Mesenchymal stem cell (in vitro differentiated cells and primary cell): ENCODE results near the gene KDM4B.
A peak's percentile ranks its signal among the peaks of the same experiment; 100 is the strongest.

Source experiments
- DNase-seq: peaks from one replicate; pipeline ENCODE4 v3.0.0-alpha.2; 2013
- H2AFZ ChIP-seq: one replicate; pipeline ENCODE4 v1.6.1; 2013; ENCODE audit warnings: low read depth, mild to moderate bottlenecking, control low read depth, inconsistent platforms, low read length, moderate library complexity
- H2AK5ac ChIP-seq: 2 replicates; pipeline ENCODE4 v1.6.1; 2013; ENCODE audit warnings: low read length, moderate library complexity, mild to moderate bottlenecking, inconsistent platforms; ENCODE audit not compliant: severe bottlenecking
- H2BK120ac ChIP-seq: one replicate; pipeline ENCODE4 v1.6.1; 2013; ENCODE audit warnings: low read depth, mild to moderate bottlenecking, inconsistent platforms, low read length, moderate library complexity
- H2BK12ac ChIP-seq, 2 experiments: one replicate each; pipeline ENCODE4 v1.6.1; 2013; ENCODE audit warnings: inconsistent platforms in 2 of 2, low read length in 2 of 2, mild to moderate bottlenecking in 2 of 2, moderate library complexity in 2 of 2, control low read depth in 1 of 2
- H2BK15ac ChIP-seq: one replicate; pipeline ENCODE4 v1.6.1; 2013; ENCODE audit warnings: mild to moderate bottlenecking, low read depth, inconsistent platforms; ENCODE audit not compliant: poor library complexity, severe bottlenecking
- H2BK5ac ChIP-seq: 2 replicates; pipeline ENCODE4 v1.6.1; 2013; ENCODE audit warnings: low read depth, mild to moderate bottlenecking, low read length, control low read depth, inconsistent platforms; ENCODE audit not compliant: poor library complexity, severe bottlenecking
- H3K14ac ChIP-seq, 2 experiments: one replicate each; pipeline ENCODE4 v1.6.1; 2013; ENCODE audit warnings: inconsistent platforms in 2 of 2, low read length in 2 of 2, control low read depth in 1 of 2, mild to moderate bottlenecking in 1 of 2, moderate library complexity in 1 of 2
- H3K18ac ChIP-seq, 2 experiments: one replicate each; pipeline ENCODE4 v1.6.1; 2013; ENCODE audit warnings: inconsistent platforms in 2 of 2, low read length in 2 of 2, control low read depth in 1 of 2, low read depth in 1 of 2, mild to moderate bottlenecking in 1 of 2
- H3K23ac ChIP-seq, 2 experiments: one replicate each; pipeline ENCODE4 v1.6.1; 2013; ENCODE audit warnings: inconsistent platforms in 2 of 2, low read length in 2 of 2, mild to moderate bottlenecking in 2 of 2, moderate library complexity in 2 of 2, control low read depth in 1 of 2
- H3K27ac ChIP-seq: 2 replicates; pipeline ENCODE4 v1.5.1; 2013; ENCODE audit warnings: mild to moderate bottlenecking, moderate library complexity, low read length, control low read depth, inconsistent platforms; ENCODE audit not compliant: poor library complexity, severe bottlenecking
- H3K27me3 ChIP-seq, 2 experiments: 2 replicates each; pipeline versions ENCODE4 v1.6.1 to v1.7.0; 2013; ENCODE audit warnings: low read length in 2 of 2, mild to moderate bottlenecking in 2 of 2, moderate library complexity in 2 of 2, control low read depth in 1 of 2, inconsistent platforms in 1 of 2; ENCODE audit not compliant: control insufficient read depth in 1 of 2, insufficient read depth in 1 of 2
- H3K36me3 ChIP-seq, 2 experiments: 2 replicates each; pipeline versions ENCODE4 v1.6.1 to v1.7.0; 2013; ENCODE audit warnings: low read length in 2 of 2, control low read depth in 1 of 2, inconsistent platforms in 1 of 2, low read depth in 1 of 2, mild to moderate bottlenecking in 1 of 2; ENCODE audit not compliant: insufficient read depth in 2 of 2, control insufficient read depth in 1 of 2
- H3K4ac ChIP-seq, 2 experiments: one replicate each; pipeline ENCODE4 v1.6.1; 2013; ENCODE audit warnings: inconsistent platforms in 2 of 2, low read length in 2 of 2, mild to moderate bottlenecking in 2 of 2, moderate library complexity in 2 of 2, control low read depth in 1 of 2, low read depth in 1 of 2
- H3K4me1 ChIP-seq: 2 replicates; pipeline ENCODE4 v1.6.1; 2013; ENCODE audit warnings: low read depth, low read length, control low read depth; ENCODE audit not compliant: control insufficient read depth, insufficient read depth
- H3K4me2 ChIP-seq: 2 replicates; pipeline ENCODE4 v1.6.1; 2013; ENCODE audit warnings: low read length, mild to moderate bottlenecking, inconsistent platforms; ENCODE audit not compliant: poor library complexity, severe bottlenecking
- H3K4me3 ChIP-seq, 2 experiments: 2 replicates each; pipeline versions ENCODE4 v1.5.1 to v1.7.0; 2013; ENCODE audit warnings: low read length in 2 of 2, mild to moderate bottlenecking in 2 of 2, control low read depth in 1 of 2, low read depth in 1 of 2; ENCODE audit not compliant: insufficient read depth in 1 of 2
- H3K79me1 ChIP-seq: replicated peaks from 2 replicates; pipeline ENCODE4 v1.6.1; 2013; ENCODE audit warnings: mild to moderate bottlenecking, control low read depth, low read length, inconsistent platforms; ENCODE audit not compliant: poor library complexity, severe bottlenecking
- H3K9ac ChIP-seq: 2 replicates; pipeline ENCODE4 v1.7.0; 2013; ENCODE audit warnings: mild to moderate bottlenecking, low read length, moderate library complexity
- H3K9me3 ChIP-seq: 2 replicates; pipeline ENCODE4 v1.7.0; 2013; ENCODE audit warnings: mild to moderate bottlenecking, low read length; ENCODE audit not compliant: control insufficient read depth
- H4K8ac ChIP-seq: one replicate; pipeline ENCODE4 v1.6.1; 2013; ENCODE audit warnings: inconsistent platforms, mild to moderate bottlenecking, low read length, moderate library complexity
- H4K91ac ChIP-seq: one replicate; pipeline ENCODE4 v1.6.1; 2013; ENCODE audit warnings: mild to moderate bottlenecking, low read length, inconsistent platforms
- WGBS: methylation state at CpG from one replicate; pipeline ENCODE4 v1.1.7; 2013; ENCODE audit warnings: mixed read lengths; 5-methylcytosine and 5-hydroxymethylcytosine counted together

KDM4B gene

DNA sequence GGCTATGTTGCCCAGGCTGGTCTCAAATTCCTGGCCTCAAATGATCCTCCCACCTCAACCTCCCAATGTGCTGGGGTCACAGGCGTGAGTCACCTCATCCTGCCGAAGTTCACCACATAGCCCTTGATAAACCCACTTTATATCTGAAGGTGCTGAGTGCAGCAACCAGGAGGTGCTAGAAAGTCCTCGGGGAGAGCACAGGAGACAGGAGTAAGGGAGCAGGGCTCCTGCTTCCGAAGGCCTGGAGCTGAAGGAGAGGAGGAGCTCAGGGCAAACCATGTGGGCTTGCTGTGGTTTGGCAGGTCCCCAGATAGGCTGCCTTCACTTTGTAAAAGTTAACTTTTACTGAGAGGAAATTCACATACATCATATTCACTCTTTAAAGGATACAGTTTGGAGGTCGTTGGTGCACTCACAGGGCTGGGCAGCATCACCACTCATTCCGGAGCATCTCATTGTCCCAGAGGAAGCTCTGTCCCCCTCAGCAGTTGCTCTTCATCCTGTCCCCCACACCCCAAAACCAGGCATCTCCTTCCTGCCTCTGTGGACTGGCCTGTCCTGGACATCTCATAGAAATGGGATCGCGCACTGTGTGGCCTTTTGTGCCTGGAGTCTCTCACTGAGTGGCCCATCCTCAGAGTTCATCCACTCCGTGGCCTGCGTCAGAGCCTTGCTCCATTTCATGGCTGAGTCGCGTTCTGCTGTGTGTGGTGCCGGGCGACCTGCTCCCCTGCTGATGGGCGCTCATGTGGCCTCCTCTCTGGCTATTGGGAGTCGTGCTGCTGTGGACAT, 49.5 kb downstream of the KDM4B start:
- Histone ChIP-seq H3K18ac (no peak overlapping the region), H2AFZ (no peak overlapping the region), H2BK5ac (no peak overlapping the region), H3K23ac (no peak overlapping the region), H3K14ac (no peak overlapping the region), H3K9me3 (no peaks in the 10 kb centered on the region), H4K8ac (no peak overlapping the region), H3K36me3 (peaks cover 31 to 61% of the 10 kb centered on the region in 2 experiments), H2BK15ac (no peak overlapping the region), H2BK12ac (no peak overlapping the region), H3K4me2 (no peak overlapping the region), H2BK120ac (no peak overlapping the region), H4K91ac (no peak overlapping the region), H3K79me1 (peaks cover 53% of the 10 kb centered on the region), H3K27ac (no peak overlapping the region), H3K27me3 (no peaks in the 10 kb centered on the region), H3K4ac (no peak overlapping the region), H3K4me1 (peaks cover 34% of the 10 kb centered on the region), H2AK5ac (no peak overlapping the region), H3K4me3 (no peak overlapping the region), H3K9ac (peak overlapping the region; percentile 35)
- no peak for DNase-seq
- WGBS, result 97% methylated on average over 14 of the region's 16 CpGs

DNA sequence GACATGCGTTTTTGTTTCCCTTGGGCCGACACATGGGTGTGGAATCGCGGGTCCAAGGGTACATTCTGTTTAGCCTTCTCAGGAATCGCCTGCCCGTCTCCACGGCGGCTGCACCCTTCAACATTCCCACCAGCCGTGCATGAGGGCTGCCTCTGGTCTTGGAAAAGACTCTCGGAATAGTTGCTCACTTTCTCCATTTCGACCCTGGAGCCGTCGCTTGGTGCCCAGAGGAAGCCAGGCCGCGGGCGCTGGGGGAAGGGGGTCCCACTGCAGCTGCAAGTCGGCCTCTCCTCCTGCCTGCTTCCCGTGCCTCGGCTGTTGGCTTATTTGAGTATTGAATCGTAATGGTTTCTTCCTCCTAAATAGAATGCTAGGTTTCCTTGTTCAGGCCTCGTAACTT, 51.5 kb downstream of the KDM4B start:
- H3K79me1 ChIP-seq, result peaks cover 55% of the 10 kb centered on the region
- H3K9ac ChIP-seq, result no peak overlapping the region
- H3K36me3 ChIP-seq, result peaks cover 31 to 65% of the 10 kb centered on the region in 2 experiments
- no peak overlapping the region for H4K91ac ChIP-seq
- no peak for DNase-seq
- no peak overlapping the region for H2BK120ac ChIP-seq
- H3K27ac ChIP-seq, result no peak overlapping the region
- no peak overlapping the region for H2AK5ac ChIP-seq
- H2BK15ac ChIP-seq, result no peak overlapping the region
- H3K23ac ChIP-seq, result no peak overlapping the region
- 93% methylated on average over 20 of the region's 21 CpGs for WGBS
- H4K8ac ChIP-seq, result no peak overlapping the region
- no peak overlapping the region for H3K18ac ChIP-seq
- H3K9me3 ChIP-seq, result no peaks in the 10 kb centered on the region
- no peak overlapping the region for H2BK12ac ChIP-seq
- no peak overlapping the region for H2BK5ac ChIP-seq
- H3K27me3 ChIP-seq, result no peaks in the 10 kb centered on the region
- no peak overlapping the region for H3K4me3 ChIP-seq
- H2AFZ ChIP-seq, result no peak overlapping the region
- no peak overlapping the region for H3K4me2 ChIP-seq
- H3K4me1 ChIP-seq, result peaks cover 45% of the 10 kb centered on the region
- no peak overlapping the region for H3K14ac ChIP-seq
- H3K4ac ChIP-seq, result no peak overlapping the region

DNA sequence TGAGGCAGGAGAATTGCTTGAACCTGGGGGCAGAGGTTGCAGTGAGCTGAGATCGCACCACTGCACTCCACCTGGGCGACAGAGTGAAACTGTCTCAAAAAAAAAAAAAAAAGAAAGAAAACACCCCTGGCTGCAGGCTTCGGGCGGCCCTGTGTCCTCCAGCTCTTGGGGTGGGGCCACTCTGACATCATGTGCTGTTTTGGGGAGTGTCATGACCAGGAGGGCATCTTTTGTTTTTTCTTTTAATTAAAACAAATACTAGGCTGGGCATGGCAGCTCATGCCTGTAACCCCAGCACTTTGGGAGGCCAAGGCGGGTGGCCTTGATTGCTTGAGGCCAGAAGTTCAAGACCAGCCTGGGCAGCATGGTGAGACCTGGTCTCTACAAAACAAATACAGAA, 52.1 kb downstream of the KDM4B start:
- Histone ChIP-seq H2BK12ac (no peak overlapping the region), H2AFZ (no peak overlapping the region), H3K27ac (no peak overlapping the region), H3K4me1 (peaks cover 47% of the 10 kb centered on the region), H3K18ac (no peak overlapping the region), H3K9ac (no peak overlapping the region), H3K4me2 (no peak overlapping the region), H2BK120ac (no peak overlapping the region), H3K14ac (no peak overlapping the region), H2BK15ac (no peak overlapping the region), H3K23ac (no peak overlapping the region), H4K8ac (no peak overlapping the region), H3K9me3 (no peaks in the 10 kb centered on the region), H2AK5ac (no peak overlapping the region), H3K36me3 (peaks cover 30 to 68% of the 10 kb centered on the region in 2 experiments), H3K4me3 (no peak overlapping the region), H3K79me1 (peaks cover 52% of the 10 kb centered on the region), H3K27me3 (no peaks in the 10 kb centered on the region), H4K91ac (no peak overlapping the region), H2BK5ac (no peak overlapping the region), H3K4ac (no peak overlapping the region)
- no peak for DNase-seq
- WGBS, result 94% methylated on average over 5 of the region's 5 CpGs

DNA sequence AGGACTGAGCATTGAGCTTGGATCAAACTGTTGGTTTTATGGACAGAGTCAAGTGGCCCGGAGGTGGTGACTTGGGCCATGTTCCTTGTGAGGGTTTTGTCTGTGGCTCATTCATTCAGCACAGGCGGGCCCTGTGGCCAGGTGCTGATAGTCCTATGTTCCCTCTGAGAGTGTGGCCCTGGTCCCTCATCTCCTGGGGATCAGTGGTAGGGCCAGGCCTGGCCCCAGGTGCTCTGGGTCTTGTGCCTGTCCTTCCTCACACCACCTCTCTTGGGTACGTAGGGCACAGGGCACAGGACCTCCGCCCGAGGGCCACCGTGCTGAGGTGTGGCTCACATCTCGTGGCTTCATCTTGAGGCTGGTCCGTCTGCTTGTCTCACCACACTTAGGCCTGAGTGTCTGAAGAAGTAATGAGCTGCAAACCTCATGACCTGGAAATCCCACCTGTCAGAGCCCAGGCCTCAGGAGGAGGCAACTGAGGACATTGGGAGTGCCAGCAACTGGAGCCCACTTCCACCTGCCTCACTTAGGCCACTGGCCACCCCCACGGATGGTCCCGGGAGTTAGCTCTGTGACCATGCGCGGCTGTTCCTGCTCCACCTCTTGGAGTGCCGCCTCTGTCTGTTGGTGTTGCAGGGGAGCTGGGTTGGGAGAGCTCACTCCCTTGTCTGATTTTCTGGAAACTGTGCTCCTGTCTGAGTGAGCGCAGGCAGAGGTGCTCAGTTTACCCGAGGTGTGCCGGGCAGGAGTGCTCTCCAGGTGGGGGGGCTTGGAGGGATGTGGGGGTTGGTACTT, 53.4 kb downstream of the KDM4B start:
- Histone ChIP-seq H3K4me2 (no peak overlapping the region), H3K18ac (no peak overlapping the region), H3K4me3 (no peak overlapping the region), H2BK5ac (no peak overlapping the region), H3K14ac (no peak overlapping the region), H3K9ac (no peak overlapping the region), H3K36me3 (peaks cover 18 to 59% of the 10 kb centered on the region in 2 experiments), H4K91ac (no peak overlapping the region), H2BK12ac (no peak overlapping the region), H3K4me1 (peaks cover 46% of the 10 kb centered on the region), H4K8ac (no peak overlapping the region), H3K23ac (no peak overlapping the region), H3K4ac (no peak overlapping the region), H2BK120ac (no peak overlapping the region), H2BK15ac (no peak overlapping the region), H3K9me3 (no peaks in the 10 kb centered on the region), H3K27me3 (no peaks in the 10 kb centered on the region), H2AFZ (no peak overlapping the region), H2AK5ac (no peak overlapping the region), H3K27ac (no peak overlapping the region), H3K79me1 (peaks cover 51% of the 10 kb centered on the region)
- DNase-seq, result no peak
- WGBS, result 96% methylated on average over 16 of the region's 16 CpGs
